HepG2 (cell line): ENCODE results near the gene GADD45B. TPM values are rescaled to one million over a fixed set of nuclear protein-coding genes. Genes with fewer than 3 reads are reported as not detected.

Experiments used
- AGO2 ChIP-seq: fragments of 200-400 bp; formaldehyde crosslinking; optimal IDR thresholded peaks from 2 replicates; pipeline ENCODE3; 2017; ENCODE audit warnings: mild to moderate bottlenecking, low read depth, low read length, moderate library complexity
- GFI1 ChIP-seq: sonication (generic); formaldehyde crosslinking; IDR thresholded peaks from 2 replicates; pipeline ENCODE4 v1.5.0; 2020; ENCODE audit warnings: missing genetic modification reagents, mild to moderate bottlenecking, borderline replicate concordance
- HMGXB4 ChIP-seq, 2 experiments: sonication (generic) in 1 of 2; formaldehyde crosslinking in 1 of 2; IDR thresholded peaks; 2 replicates each; pipeline versions ENCODE4 v1.4.0 to v1.6.1; 2018 to 2020; ENCODE audit warnings: missing genetic modification reagents in 2 of 2, borderline replicate concordance in 1 of 2, low read depth in 1 of 2, mild to moderate bottlenecking in 1 of 2, missing biosample characterization in 1 of 2
- HNRNPUL1 ChIP-seq: fragments of 200-400 bp; formaldehyde crosslinking; IDR thresholded peaks from 2 replicates; pipeline ENCODE4 v1.6.1; 2017; ENCODE audit warnings: low read depth, mild to moderate bottlenecking, low read length, moderate library complexity
- KAT7 ChIP-seq: IDR thresholded peaks from 2 replicates; pipeline ENCODE4 v1.6.1; 2018; ENCODE audit warnings: borderline replicate concordance, missing compliant biosample characterization
- KDM5B ChIP-seq: sonication (generic); formaldehyde crosslinking; IDR thresholded peaks from 2 replicates; pipeline ENCODE4 v1.4.0; 2020; ENCODE audit warnings: missing genetic modification reagents, mild to moderate bottlenecking, borderline replicate concordance
- MAX ChIP-seq: IDR thresholded peaks from 2 replicates; pipeline ENCODE4 v1.6.1; 2012; ENCODE audit warnings: inconsistent platforms
- NAIF1 ChIP-seq: sonication (generic); formaldehyde crosslinking; IDR thresholded peaks from 2 replicates; pipeline ENCODE4 v1.5.0; 2020; ENCODE audit warnings: mild to moderate bottlenecking, missing genetic modification reagents, borderline replicate concordance
- PHF5A ChIP-seq: IDR thresholded peaks from one replicate; pipeline ENCODE4 v1.6.1; 2018; ENCODE audit warnings: low read depth, missing genetic modification reagents; ENCODE audit not compliant: unreplicated experiment
- SSRP1 ChIP-seq: IDR thresholded peaks from 2 replicates; pipeline ENCODE4 v1.6.1; 2016; ENCODE audit warnings: control low read depth
- THRA ChIP-seq: sonication (generic); formaldehyde crosslinking; IDR thresholded peaks from 2 replicates; pipeline ENCODE4 v1.4.0; 2020; ENCODE audit warnings: missing genetic modification reagents, borderline replicate concordance
- ZBTB7B ChIP-seq: sonication (generic); formaldehyde crosslinking; IDR thresholded peaks from 2 replicates; pipeline ENCODE4 v1.4.0; 2020; ENCODE audit warnings: missing genetic modification reagents
- ZNF121 ChIP-seq: sonication (generic); formaldehyde crosslinking; IDR thresholded peaks from 2 replicates; pipeline ENCODE4 v1.5.0; 2020; ENCODE audit warnings: mild to moderate bottlenecking, missing genetic modification reagents
- ZNF431 ChIP-seq: sonication (generic); formaldehyde crosslinking; IDR thresholded peaks from 2 replicates; pipeline ENCODE4 v1.9.0; 2022; ENCODE audit warnings: missing genetic modification reagents, low read depth, mild to moderate bottlenecking, borderline replicate concordance
- ZNF441 ChIP-seq: sonication (generic); formaldehyde crosslinking; IDR thresholded peaks from 2 replicates; pipeline ENCODE4 v1.7.0; 2021; ENCODE audit warnings: missing genetic modification reagents, borderline replicate concordance
- ZNF567 ChIP-seq: sonication (generic); formaldehyde crosslinking; IDR thresholded peaks from 2 replicates; pipeline ENCODE4 v1.8.1; 2023; ENCODE audit warnings: mild to moderate bottlenecking, missing genetic modification reagents, borderline replicate concordance
- ZNF770 ChIP-seq: sonication (generic); formaldehyde crosslinking; IDR thresholded peaks from 2 replicates; pipeline ENCODE4 v1.5.0; 2020; ENCODE audit warnings: mild to moderate bottlenecking, missing genetic modification reagents
- ZNF777 ChIP-seq: sonication (generic); formaldehyde crosslinking; IDR thresholded peaks from 2 replicates; pipeline ENCODE4 v1.4.0; 2020; ENCODE audit warnings: missing genetic modification reagents
- ZSCAN30 ChIP-seq: sonication (generic); formaldehyde crosslinking; IDR thresholded peaks from 2 replicates; pipeline ENCODE4 v1.5.0; 2020; ENCODE audit warnings: mild to moderate bottlenecking, missing genetic modification reagents
- ZZZ3 ChIP-seq: sonication (generic); formaldehyde crosslinking; IDR thresholded peaks from 2 replicates; pipeline ENCODE4 v1.4.0; 2020; ENCODE audit warnings: missing genetic modification reagents, mild to moderate bottlenecking, borderline replicate concordance
- polyA plus RNA-seq, 8 experiments: library from polyadenylated mRNA; depleted of rRNA in 3 of 8; stranded (reverse) in 7 of 8; unstranded in 1 of 8; fragments of >200 nt; fragmentation: Illumina TruSeq in 4 of 8; extraction: Trizol in 4 of 8; gene quantifications; 2 replicates each; pipeline versions ENCODE4 v1.2.1 to v1.2.3, GENCODE V29; 2011 to 2016; ENCODE audit warnings: low read depth in 4 of 8, missing spikeins in 1 of 8, mixed read lengths in 1 of 8; ENCODE audit not compliant: insufficient read depth in 1 of 8
- total RNA-seq, 5 experiments: library from RNA; depleted of rRNA; stranded (reverse); fragments of >200 nt; fragmentation: Illumina TruSeq; extraction: Trizol; gene quantifications; 2 replicates each; pipeline ENCODE4 v1.2.3, GENCODE V29; 2016; ENCODE audit warnings: low read depth in 1 of 5

GADD45B gene
- total and polyA plus RNA-seq, 2 of the 13 experiments (the other 11 are each of a cell fraction or from before 2014, with no cell fraction given), result 4.6 to 34.1 TPM

- TF ChIP-seq ZNF770 (CRISPR knock-in tag) (0 out of 2 replicates have a peak, but pooled peaks have one; percentile 20), KDM5B (CRISPR knock-in tag) (peak; percentile 14; the same call in 1 of the 2 replicates), HMGXB4 (CRISPR knock-in tag; IDR thresholded peaks at IDR 0.05; ENCODE audit: borderline replicate concordance in 1 of 2, low read depth in 1 of 2) (0 out of 4 replicates have a peak, but pooled peaks of 1 of the 2 experiments have one; percentile 20), ZNF777 (CRISPR knock-in tag) (0 out of 2 replicates have a peak, but pooled peaks have one; percentile 4), THRA (CRISPR knock-in tag) (peak; percentile 33; the same call in 1 of the 2 replicates), ZNF431 (CRISPR knock-in tag) (0 out of 2 replicates have a peak, but pooled peaks have one; percentile 18), SSRP1 (CRISPR knock-in tag) (no peak), MAX (0 out of 2 replicates have a peak, but pooled peaks have one; percentile 21), HNRNPUL1 (no peak), NAIF1 (peak; percentile 38; the same call in 1 of the 2 replicates), KAT7 (CRISPR knock-in tag) (peak; percentile 82; the same call in 1 of the 2 replicates), ZNF567 (CRISPR knock-in tag) (no peak), ZSCAN30 (0 out of 2 replicates have a peak, but pooled peaks have one; percentile 57), PHF5A (peak; percentile 14), ZNF121 (CRISPR knock-in tag) (no peak), ZNF441 (no peak), ZBTB7B (CRISPR knock-in tag) (0 out of 2 replicates have a peak, but pooled peaks have one; percentile 11), ZZZ3 (CRISPR knock-in tag) (no peak), GFI1 (peak; percentile 37; the same call in 1 of the 2 replicates), AGO2 (peak; percentile 44)
These were observed 669 bp downstream of the GADD45B start (continued) for GRCh38 chr19:2476451-2477140.
